Measurements from ENCODE around the gene CNTN4. TPM values are rescaled to one million over a fixed set of nuclear protein-coding genes. Genes with fewer than 3 reads are reported as not detected.

The CNTN4 gene
- total and polyA plus RNA-seq, 2 of the 8 experiments (the other 6 are each of a cell fraction or from before 2014, with no cell fraction given) = 0.41 to 2.2 TPM

DNA sequence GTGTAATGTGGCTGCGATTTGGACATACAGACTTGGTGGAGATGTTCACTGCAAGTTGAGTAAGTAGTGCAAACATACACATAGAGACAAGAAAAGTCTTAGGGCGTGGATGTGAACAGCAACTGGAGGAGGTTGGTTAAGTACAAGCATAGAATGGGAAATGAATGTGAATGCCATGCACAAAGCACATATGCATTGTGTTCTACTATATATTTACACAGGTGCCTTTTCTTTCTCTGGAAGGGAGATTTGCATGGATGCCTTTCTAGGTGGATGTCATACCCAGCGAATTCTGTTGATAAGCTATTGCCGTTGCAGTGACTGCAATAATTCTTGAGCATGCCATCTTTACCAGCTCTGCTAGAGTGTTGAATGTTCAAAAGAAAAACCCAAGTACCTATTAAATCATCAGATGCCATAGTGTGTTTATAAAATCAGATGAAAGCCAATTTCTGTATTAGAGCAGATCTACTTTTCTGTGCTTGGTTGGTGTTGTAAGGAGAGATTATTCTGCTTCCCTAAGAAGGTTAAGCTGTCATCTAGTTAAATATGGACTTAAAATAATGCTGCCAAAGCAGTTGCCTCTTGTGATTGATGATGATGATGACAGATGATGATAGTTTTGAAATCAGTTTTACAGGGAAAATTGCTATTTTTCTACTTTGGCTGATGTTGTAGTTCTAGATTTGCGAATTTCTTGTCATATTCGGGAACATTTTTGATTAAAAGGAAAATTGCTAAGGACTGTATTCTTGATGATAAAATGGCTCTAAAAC lies 148.4 kb downstream of the CNTN4 start:
- no peaks in the 10 kb centered on the region for H3K36me3 ChIP-seq (ENCODE audit: control insufficient read depth in 2 of 4, insufficient read depth in 4 of 4, low read length in 3 of 4)
- no peak overlapping the region for H3K4me2 ChIP-seq (ENCODE audit: insufficient read depth in 1 of 2, low read depth in 2 of 2, low read length in 2 of 2)
- 93% methylated on average over 6 of the region's 6 CpGs; no CpG with 5 or more reads in 1 of the 2 experiments for WGBS, 2 experiments (ENCODE audit: extremely low coverage in 1 of 2, insufficient coverage in 1 of 2, insufficient read length in 1 of 2, insufficient replicate concordance in 2 of 2, low coverage in 1 of 2, low lambda C conversion rate in 2 of 2, missing lambda C conversion rate in 1 of 2)
- no peaks in the 10 kb centered on the region for H3K23me2 ChIP-seq (ENCODE audit: low read depth, low read length)
- no peak overlapping the region for H4K5ac ChIP-seq (ENCODE audit: insufficient read length, low read depth, low read length)
- no peaks in the 10 kb centered on the region for H3K4me1 ChIP-seq (replicated peaks in 1 of 4; ENCODE audit: control insufficient read depth in 3 of 4, insufficient read depth in 4 of 4, low read length in 3 of 4)
- H2BK20ac ChIP-seq (ENCODE audit: low read length) = no peak overlapping the region
- no peak overlapping the region for H3K18ac ChIP-seq (ENCODE audit: extremely low read depth, low read length)
- H3K27ac ChIP-seq (ENCODE audit: low read depth, low read length) = no peak overlapping the region
- H4K8ac ChIP-seq (ENCODE audit: extremely low read depth, insufficient read depth, low read length) = no peak overlapping the region
- H4K91ac ChIP-seq (replicated peaks; ENCODE audit: insufficient read length, low read length) = no peak overlapping the region
- H3K4me3 ChIP-seq (ENCODE audit: extremely low read depth in 1 of 4, insufficient read depth in 2 of 4, low read depth in 3 of 4, low read length in 4 of 4) = no peak overlapping the region
- no peak for FAIRE-seq
- no peak overlapping the region for H2AK5ac ChIP-seq (ENCODE audit: low read depth, low read length)
- no peak overlapping the region for H3K56ac ChIP-seq (replicated peaks; ENCODE audit: insufficient read length, low read depth, low read length)
- no peak overlapping the region for H2AFZ ChIP-seq (ENCODE audit: low read length)
- no peak overlapping the region for H2BK5ac ChIP-seq (ENCODE audit: low read depth, low read length)
- H3K27me3 ChIP-seq (replicated peaks in 1 of 4; ENCODE audit: control insufficient read depth in 3 of 4, extremely low read depth in 1 of 4, insufficient read depth in 3 of 4, low read length in 3 of 4) = no peaks in the 10 kb centered on the region
- no peaks in the 10 kb centered on the region for H4K20me1 ChIP-seq (replicated peaks in 1 of 2; ENCODE audit: control insufficient read depth in 1 of 2, insufficient read depth in 2 of 2, low read length in 2 of 2)
- no peak overlapping the region for H2BK120ac ChIP-seq (replicated peaks; ENCODE audit: low read depth, low read length)
- H3K4ac ChIP-seq (replicated peaks; ENCODE audit: insufficient read length, low read depth, low read length) = no peak overlapping the region
- no peaks in the 10 kb centered on the region for H3K79me1 ChIP-seq (ENCODE audit: low read depth, low read length)
- POLR2A ChIA-PET (ENCODE audit: partially characterized antibody) = no interaction called here
- no peak for DNase-seq (ENCODE audit: low read depth in 1 of 2, low spot score in 2 of 2)
- H3K14ac ChIP-seq (ENCODE audit: insufficient read length) = no peak overlapping the region
- no peaks in the 10 kb centered on the region for H3K79me2 ChIP-seq (ENCODE audit: control insufficient read depth in 1 of 2, insufficient read depth in 2 of 2, low read length in 2 of 2)
- H3K9me3 ChIP-seq (ENCODE audit: insufficient read depth in 2 of 2, low read depth in 1 of 2, low read length in 1 of 2) = no peaks in the 10 kb centered on the region
- no peak overlapping the region for H2BK12ac ChIP-seq (ENCODE audit: low read depth, low read length)
- no peak overlapping the region for H2BK15ac ChIP-seq (ENCODE audit: low read length)
- CTCF ChIA-PET (ENCODE audit: partially characterized antibody) = no interaction called here
- H3K23ac ChIP-seq (ENCODE audit: insufficient read length) = no peak overlapping the region
- no peak overlapping the region for H3K9ac ChIP-seq (replicated peaks in 1 of 4; ENCODE audit: extremely low read depth in 1 of 4, low read depth in 3 of 4, low read length in 3 of 4)
- no peak for TF ChIP-seq KDM4A (IDR thresholded peaks at IDR 0.05; ENCODE audit: low read depth, low read length, severe bottlenecking)
- no peak for TF ChIP-seq SRF (IDR thresholded peaks at IDR 0.05; ENCODE audit: low read depth, low read length)
- no peak for TF ChIP-seq PHF8 (conservative IDR thresholded peaks at IDR 0.05; ENCODE audit: low read depth, low read length)
- no peak for TF ChIP-seq ATF2 (IDR thresholded peaks at IDR 0.05; ENCODE audit: low read length)
- TF ChIP-seq CBX8 (IDR thresholded peaks at IDR 0.05; ENCODE audit: borderline replicate concordance, low read depth, low read length) = no peak
- no peak for TF ChIP-seq POLR2A (IDR thresholded peaks at IDR 0.05; ENCODE audit: control extremely low read depth in 1 of 2, low read depth in 2 of 2, low read length in 2 of 2)
- TF ChIP-seq CHD2 (IDR thresholded peaks at IDR 0.05; ENCODE audit: low read length) = no peak
- TF ChIP-seq YY1 (IDR thresholded peaks at IDR 0.05; ENCODE audit: low read depth, low read length) = no peak
- no peak for TF ChIP-seq ASH2L (IDR thresholded peaks at IDR 0.05; ENCODE audit: low read length)
- TF ChIP-seq CHD1 (IDR thresholded peaks at IDR 0.05; ENCODE audit: low read depth, low read length) = no peak
- TF ChIP-seq TCF12 (IDR thresholded peaks at IDR 0.05; ENCODE audit: low read depth, low read length) = no peak
- TF ChIP-seq, protein P1, sequence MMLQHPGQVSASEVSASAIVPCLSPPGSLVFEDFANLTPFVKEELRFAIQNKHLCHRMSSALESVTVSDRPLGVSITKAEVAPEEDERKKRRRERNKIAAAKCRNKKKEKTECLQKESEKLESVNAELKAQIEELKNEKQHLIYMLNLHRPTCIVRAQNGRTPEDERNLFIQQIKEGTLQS (IDR thresholded peaks at IDR 0.05; ENCODE audit: insufficient read depth, low read depth, low read length) = no peak
